NT2/D1 (cell line): Measurements from ENCODE around the gene PSME1.

Experiments used
- SUZ12 ChIP-seq: IDR thresholded peaks from 2 replicates; pipeline ENCODE4 v1.6.1; 2011; ENCODE audit not compliant: insufficient read length, insufficient read depth; ENCODE audit errors: extremely low read depth
- YY1 ChIP-seq: IDR thresholded peaks from 2 replicates; pipeline ENCODE4 v1.6.1; 2011; ENCODE audit not compliant: insufficient read length, insufficient read depth
- ZNF274 ChIP-seq: IDR thresholded peaks from 2 replicates; pipeline ENCODE4 v1.6.1; 2011; ENCODE audit warnings: mild to moderate bottlenecking, low read depth, low read length

DNA sequence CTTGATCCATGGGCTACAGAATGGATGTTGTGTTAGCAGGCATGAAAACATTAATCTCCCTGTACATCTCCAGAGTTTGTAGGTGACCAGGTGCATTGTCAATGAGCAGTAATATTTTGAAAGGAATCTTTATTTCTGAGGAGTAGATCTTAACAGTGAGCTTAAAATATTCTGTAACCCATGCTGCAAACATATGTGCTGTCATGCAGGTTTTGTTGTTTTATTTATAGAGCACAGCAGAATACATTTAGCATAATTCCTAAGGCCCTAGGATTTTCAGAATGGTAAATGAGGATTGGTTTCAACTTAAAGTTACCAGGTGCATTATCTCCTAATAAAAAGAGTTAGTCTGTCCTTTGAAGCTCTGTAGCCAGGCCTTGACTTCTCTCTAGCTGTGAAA, 9.1 kb upstream of the PSME1 start:
- TF ChIP-seq YY1 (no peak), ZNF274 (no peak), SUZ12 (no peak)
